Upper lobe of left lung (tissue), 6 donors: ENCODE data around the gene MCTP1. TPM values are rescaled to one million over a fixed set of nuclear protein-coding genes. Genes with fewer than 3 reads are reported as not detected.

Experiments used
- ATAC-seq, 2 donors: fragments of 200-7000 bp; cut with Tn5 transposase; one replicate each; pipeline ENCODE4 v1.9.1; 2022; ENCODE audit warnings: mild to moderate bottlenecking in 2 of 2, moderate library complexity in 2 of 2; ENCODE audit not compliant: low FRiP score in 2 of 2
- DNase-seq, 2 donors: peaks; one replicate each; pipeline ENCODE4 v3.0.0-alpha.2; 2019 to 2020
- H3K27ac ChIP-seq, 4 donors: fragments of 200-600 bp; sonication (generic); one replicate each; pipeline ENCODE4 v1.5.1; 2016 to 2019
- H3K27me3 ChIP-seq, 4 donors: fragments of 200-600 bp; sonication (generic); one replicate each; pipeline ENCODE4 v1.5.1; 2017 to 2019
- H3K36me3 ChIP-seq, 4 donors: fragments of 200-600 bp; sonication (generic); one replicate each; pipeline ENCODE4 v1.5.1; 2016 to 2019
- H3K4me1 ChIP-seq, 4 donors: fragments of 200-600 bp; sonication (generic); one replicate each; pipeline ENCODE4 v1.5.1; 2018 to 2019
- H3K4me3 ChIP-seq, 4 donors: fragments of 200-600 bp; sonication (generic); one replicate each; pipeline ENCODE4 v1.5.1; 2017 to 2019; ENCODE audit warnings: mild to moderate bottlenecking in 2 of 4, moderate library complexity in 1 of 4
- H3K9me3 ChIP-seq, 4 donors: fragments of 200-600 bp; sonication (generic); one replicate each; pipeline ENCODE4 v1.5.1; 2018 to 2019
- CTCF ChIP-seq, 6 experiments: fragments of 450-650 bp in 4 of 6; fragments of 200-600 bp in 2 of 6; sonication (generic) in 2 of 6; IDR thresholded peaks; one replicate each; pipeline ENCODE4 v1.5.1; 2016 to 2019; ENCODE audit warnings: antibody characterized with exemption in 6 of 6
- EP300 ChIP-seq, 4 donors: sonication (generic); formaldehyde crosslinking; IDR thresholded peaks; one replicate each; pipeline ENCODE4 v1.5.1; 2017; ENCODE audit warnings: antibody characterized with exemption in 4 of 4, control low read depth in 2 of 4
- POLR2A ChIP-seq, 4 donors: fragments of 450-650 bp; IDR thresholded peaks; one replicate each; pipeline ENCODE4 v1.5.1; 2016 to 2017; ENCODE audit warnings: antibody characterized with exemption in 4 of 4, mild to moderate bottlenecking in 2 of 4
- POLR2AphosphoS5 ChIP-seq, 2 donors: sonication (generic); formaldehyde crosslinking; IDR thresholded peaks; one replicate each; pipeline ENCODE4 v1.5.1; 2017; ENCODE audit warnings: antibody characterized with exemption in 2 of 2
- WGBS, 2 donors: methylation state at CpG; one replicate each; pipeline ENCODE4 v1.1.5; 2017 to 2018; 5-methylcytosine and 5-hydroxymethylcytosine counted together
- total RNA-seq, 6 donors: library from RNA; depleted of rRNA in 4 of 6; stranded (reverse); fragments of >200 nt in 4 of 6; gene quantifications; one replicate each; pipeline versions ENCODE4 v1.1.0 to v1.2.1, GENCODE V29; 2016 to 2021
- donor health status: DM: no; HTN: no; CAD: no; lungs with moderate emphysema.
- donor health status: DM: no; HTN: yes; CAD: no; lungs with severe emphysema.

MCTP1 gene
- total RNA-seq, 6 donors from 2014 or later = 30.4 to 43.8 (median 38.3) TPM

- H3K36me3 ChIP-seq = no peaks in the 10 kb centered on the region
- no peak for DNase-seq
- no peak for ATAC-seq
- H3K9me3 ChIP-seq = no peaks in the 10 kb centered on the region
- WGBS, 2 donors = 4 to 10% methylated on average over 13 of the region's 13 CpGs
- no peak overlapping the region for H3K27ac ChIP-seq
- peak overlapping the region; percentile 45 to 65 (median 60) for H3K4me3 ChIP-seq
- TF ChIP-seq EP300 (IDR thresholded peaks at IDR 0.05) (no peak), POLR2A (IDR thresholded peaks at IDR 0.05) (no peak), CTCF (IDR thresholded peaks at IDR 0.05) (no peak), POLR2AphosphoS5 (IDR thresholded peaks at IDR 0.05) (no peak)
- peaks cover 0 to 31% (median 10%) of the 10 kb centered on the region in 4 donors for H3K27me3 ChIP-seq
- peaks cover 21 to 26% (median 23%) of the 10 kb centered on the region in 4 donors for H3K4me1 ChIP-seq
These were observed 488 bp upstream of the MCTP1 start for GRCh38 chr5:95285409-95285755.

GRCh38 chr5:95283761-95284571 lies 928 bp downstream of the MCTP1 start:
- DNase-seq (peak; percentile 56 to 90), ATAC-seq (peak; percentile 67 to 76)
- Histone ChIP-seq H3K27ac (peak overlapping the region in 1 of 4 donors; percentile 32), H3K4me1 (peaks cover 21 to 26% (median 23%) of the 10 kb centered on the region in 4 donors), H3K36me3 (no peaks in the 10 kb centered on the region), H3K4me3 (peak overlapping the region; percentile 45 to 65 (median 60)), H3K9me3 (no peaks in the 10 kb centered on the region), H3K27me3 (peaks cover 0 to 31% (median 10%) of the 10 kb centered on the region in 4 donors)
- 1 to 2% methylated on average over 13 to 59 of the region's 89 CpGs for WGBS, 2 donors
- TF ChIP-seq POLR2AphosphoS5 (IDR thresholded peaks at IDR 0.05) = no peak
- peak in 2 of 6 experiments; percentile 38 to 43 for TF ChIP-seq CTCF (IDR thresholded peaks at IDR 0.05)

GRCh38 chr5:95283022-95283615 lies 1.8 kb downstream of the MCTP1 start:
- Histone ChIP-seq H3K9me3 (no peaks in the 10 kb centered on the region), H3K4me1 (peaks cover 21 to 26% (median 23%) of the 10 kb centered on the region in 4 donors), H3K4me3 (peak overlapping the region in 3 of 4 donors; percentile 59 to 65 (median 62)), H3K27me3 (peaks cover 0 to 31% (median 10%) of the 10 kb centered on the region in 4 donors), H3K36me3 (no peaks in the 10 kb centered on the region), H3K27ac (no peak overlapping the region)
- no peak for DNase-seq
- no peak for TF ChIP-seq CTCF (IDR thresholded peaks at IDR 0.05)
- TF ChIP-seq POLR2A (IDR thresholded peaks at IDR 0.05) = no peak
- TF ChIP-seq EP300 (IDR thresholded peaks at IDR 0.05) = no peak
- TF ChIP-seq POLR2AphosphoS5 (IDR thresholded peaks at IDR 0.05) = no peak
- 20 to 28% methylated on average over 10 of the region's 10 CpGs for WGBS, 2 donors
- ATAC-seq = no peak

- no peaks in the 10 kb centered on the region for H3K36me3 ChIP-seq
- H3K9me3 ChIP-seq = no peaks in the 10 kb centered on the region
- DNase-seq (no peak), ATAC-seq (no peak)
- TF ChIP-seq POLR2AphosphoS5 (IDR thresholded peaks at IDR 0.05) = no peak
- no peak for TF ChIP-seq POLR2A (IDR thresholded peaks at IDR 0.05)
- TF ChIP-seq EP300 (IDR thresholded peaks at IDR 0.05) = no peak
- no peak for TF ChIP-seq CTCF (IDR thresholded peaks at IDR 0.05)
- peaks cover 21 to 26% (median 23%) of the 10 kb centered on the region in 4 donors for H3K4me1 ChIP-seq
- no peak overlapping the region for H3K27ac ChIP-seq
- peaks cover 0 to 31% (median 10%) of the 10 kb centered on the region in 4 donors for H3K27me3 ChIP-seq
- no peak overlapping the region for H3K4me3 ChIP-seq
- 75 to 78% methylated on average over 2 of the region's 2 CpGs for WGBS, 2 donors
These were observed 3.7 kb downstream of the MCTP1 start for GRCh38 chr5:95281226-95281625.
